Activated T-helper 1 cell treated with anti-CD3 and anti-CD28 coated beads, Interleukin-2, amount 50 U/mL, for 16 hours (primary cell): ENCODE measurements around the gene PRKCI.
"Not testable (repeated sequence)": the region's sequence is repeated elsewhere in the genome, so short reads cannot be mapped to it uniquely, and the experiment has no call there.

ENCODE experiments used
- DNase-seq, 2 donors: peaks; one replicate each; pipeline ENCODE4 v3.0.0-alpha.2; 2020; ENCODE audit warnings: low read depth in 1 of 2, low spot score in 1 of 2

Gene PRKCI

GRCh38 chr3:170278627-170279026 lies 56.4 kb downstream of the PRKCI start:
- DNase-seq = no peak

GRCh38 chr3:170290194-170290593 lies 68.0 kb downstream of the PRKCI start:
- no peak for DNase-seq

GRCh38 chr3:170295586-170295985 lies 73.4 kb downstream of the PRKCI start:
- DNase-seq = no peak

- no peak for DNase-seq
Observed at GRCh38 chr3:170296703-170297102, 74.5 kb downstream of the PRKCI start.

GRCh38 chr3:170301405-170301804 lies 79.2 kb downstream of the PRKCI start:
- no peak for DNase-seq

- no peak for DNase-seq
Observed at GRCh38 chr3:170302008-170302407, 79.8 kb downstream of the PRKCI start.

- DNase-seq = no peak
Observed at GRCh38 chr3:170306015-170306414, 83.8 kb downstream of the PRKCI start.

- no peak for DNase-seq
Observed at GRCh38 chr3:170307671-170308405, 85.6 kb downstream of the PRKCI start.

- no peak for DNase-seq
Observed at GRCh38 chr3:170309046-170309445, 86.8 kb downstream of the PRKCI start.

GRCh38 chr3:170317954-170318353 lies 95.7 kb downstream of the PRKCI start:
- no peak for DNase-seq

- DNase-seq = no peak
Observed at GRCh38 chr3:170320461-170321121, 98.4 kb downstream of the PRKCI start.

GRCh38 chr3:170321321-170322034 lies 99.3 kb downstream of the PRKCI start:
- DNase-seq = no peak

GRCh38 chr3:170322566-170323269 lies 100.5 kb downstream of the PRKCI start:
- no peak for DNase-seq

- DNase-seq = no peak
Observed at GRCh38 chr3:170323331-170323730, 101.1 kb downstream of the PRKCI start.

- no peak for DNase-seq
Observed at GRCh38 chr3:170324962-170325361, 102.7 kb downstream of the PRKCI start.

GRCh38 chr3:170327040-170327808 lies 105.0 kb downstream of the PRKCI start:
- DNase-seq = no peak

GRCh38 chr3:170327868-170328548 lies 105.8 kb downstream of the PRKCI start:
- DNase-seq = not testable (repeated sequence)

- no peak for DNase-seq
Observed at GRCh38 chr3:170330366-170330765, 108.1 kb downstream of the PRKCI start.

- no peak for DNase-seq
Observed at GRCh38 chr3:170331143-170331542, 108.9 kb downstream of the PRKCI start.

GRCh38 chr3:170337420-170337819 lies 115.2 kb downstream of the PRKCI start:
- DNase-seq = no peak
